Left cardiac atrium (tissue), 4 donors: ENCODE results near the gene GLT1D1. TPM values are rescaled to one million over a fixed set of nuclear protein-coding genes. Genes with fewer than 3 reads are reported as not detected.
"Not testable (repeated sequence)": the region's sequence is repeated elsewhere in the genome, so short reads cannot be mapped to it uniquely, and the experiment has no call there.

ENCODE experiments used
- ATAC-seq, 2 donors: fragments of 200-7000 bp; cut with Tn5 transposase; one replicate each; pipeline ENCODE4 v1.9.1; 2020; ENCODE audit warnings: mild to moderate bottlenecking in 2 of 2, moderate library complexity in 2 of 2
- DNase-seq: peaks from one replicate; pipeline ENCODE4 v3.0.0-alpha.2; 2020
- intact Hi-C, 2 donors: fragments of 100-400 bp; cut with DNase I; formaldehyde crosslinking; loops; one replicate each; pipeline versions ENCODE4 v1.14.1 to v1.15.1; 2022 to 2023
- total RNA-seq, 2 donors: library from RNA; stranded (reverse); fragmentation: NEBNext Ultra II Directional; extraction: Animal tissue kit (Norgen Biotek cat#: 25700); gene quantifications; one replicate each; pipeline ENCODE4 v1.2.1, GENCODE V29; 2021
- donor health status: DM: no; HTN: yes; CAD: no.
- donor health status: DM: no; HTN: yes; CAD: no; lungs with severe emphysema.
- donor health status: DM: yes; HTN: yes; CAD: no.
- donor health status: Dilated cardiomyopathy.

The GLT1D1 gene
- total RNA-seq, 2 donors from 2014 or later: 0.38 to 0.50 TPM

- DNase-seq: no peak
- intact Hi-C loops: no loop called here
- no peak for ATAC-seq
Measured at GRCh38 chr12:128850400-128850799, 2.9 kb upstream of the GLT1D1 start.

GRCh38 chr12:128851429-128851828, 1.8 kb upstream of the GLT1D1 start:
- ATAC-seq, intact Hi-C loops, DNase-seq: not testable (repeated sequence)

- DNase-seq (no peak), ATAC-seq (no peak)
- intact Hi-C loops: no loop called here
Measured at GRCh38 chr12:128852026-128852698, 1.1 kb upstream of the GLT1D1 start.

GRCh38 chr12:128853600-128854197, 421 bp downstream of the GLT1D1 start:
- DNase-seq: no peak
- ATAC-seq: no peak
- intact Hi-C loops: no loop called here

- intact Hi-C loops: no loop called here
- ATAC-seq (no peak), DNase-seq (no peak)
Measured at GRCh38 chr12:128856035-128856790, 2.9 kb downstream of the GLT1D1 start.

GRCh38 chr12:128856791-128857078, 3.5 kb downstream of the GLT1D1 start:
- intact Hi-C loops: no loop called here
- DNase-seq (no peak), ATAC-seq (no peak)

- ATAC-seq (peak in 1 of 2 donors; percentile 23), DNase-seq (no peak)
- intact Hi-C loops: no loop called here
Measured at GRCh38 chr12:128857133-128857763, 4.0 kb downstream of the GLT1D1 start.

- DNase-seq: no peak
- intact Hi-C loops: no loop called here
- ATAC-seq: no peak
Measured at GRCh38 chr12:128859311-128859710, 6.0 kb downstream of the GLT1D1 start.

- ATAC-seq (no peak), DNase-seq (no peak)
- intact Hi-C loops: no loop called here
Measured at GRCh38 chr12:128861226-128862016, 8.1 kb downstream of the GLT1D1 start.

- DNase-seq: no peak
- intact Hi-C loops: no loop called here
- ATAC-seq: no peak
Measured at GRCh38 chr12:128863957-128864356, 10.7 kb downstream of the GLT1D1 start.

GRCh38 chr12:128864516-128865186, 11.4 kb downstream of the GLT1D1 start:
- intact Hi-C loops: no loop called here
- peak; percentile 57 for DNase-seq

GRCh38 chr12:128867466-128867865, 14.2 kb downstream of the GLT1D1 start:
- ATAC-seq (no peak), DNase-seq (no peak)
- intact Hi-C loops: no loop called here

More at GRCh38 chr12:128864516-128865186, 11.4 kb downstream of the GLT1D1 start:
- peak; percentile 96 to 97 for ATAC-seq

- no peak for DNase-seq
- intact Hi-C loops: no loop called here
- no peak for ATAC-seq
Measured at GRCh38 chr12:128871516-128871892, 18.2 kb downstream of the GLT1D1 start.

GRCh38 chr12:128872303-128872702, 19.0 kb downstream of the GLT1D1 start:
- intact Hi-C loops: no loop called here
- ATAC-seq (no peak), DNase-seq (no peak)

GRCh38 chr12:128876559-128876958, 23.3 kb downstream of the GLT1D1 start:
- ATAC-seq (no peak), DNase-seq (no peak)
- intact Hi-C loops: no loop called here

- ATAC-seq (no peak), DNase-seq (no peak)
- intact Hi-C loops: no loop called here
Measured at GRCh38 chr12:128879898-128880764, 26.9 kb downstream of the GLT1D1 start.

GRCh38 chr12:128891856-128892255, 38.6 kb downstream of the GLT1D1 start:
- intact Hi-C loops: no loop called here
- ATAC-seq: no peak

GRCh38 chr12:128903236-128903635, 50.0 kb downstream of the GLT1D1 start:
- DNase-seq: no peak
- intact Hi-C loops: no loop called here
- no peak for ATAC-seq

More at GRCh38 chr12:128891856-128892255, 38.6 kb downstream of the GLT1D1 start:
- DNase-seq: no peak
